Coronary artery (tissue), 2 donors: ENCODE results near the gene AEN.

Experiments
- DNase-seq: peaks from one replicate; pipeline ENCODE4 v3.0.0-alpha.2; 2017; ENCODE audit warnings: low spot score
- H3K27ac ChIP-seq, 2 donors: fragments of 200-600 bp; sonication (generic); one replicate each; pipeline ENCODE4 v1.5.1; 2016 to 2019
- H3K4me3 ChIP-seq: fragments of 200-600 bp; sonication (generic); 2 replicates; pipeline ENCODE4 v1.5.1; 2016; ENCODE audit warnings: mild to moderate bottlenecking, moderate library complexity
- CTCF ChIP-seq: fragments of 200-600 bp; sonication (generic); IDR thresholded peaks from one replicate; pipeline ENCODE4 v1.5.1; 2019; ENCODE audit warnings: antibody characterized with exemption

Gene AEN

GRCh38 chr15:88624971-88625490, 3.9 kb downstream of the AEN start:
- DNase-seq, result no peak
- Histone ChIP-seq H3K4me3 (peak overlapping the region; percentile 27), H3K27ac (peak overlapping the region in 1 of 2 donors; percentile 11)
- no peak for TF ChIP-seq CTCF

DNA sequence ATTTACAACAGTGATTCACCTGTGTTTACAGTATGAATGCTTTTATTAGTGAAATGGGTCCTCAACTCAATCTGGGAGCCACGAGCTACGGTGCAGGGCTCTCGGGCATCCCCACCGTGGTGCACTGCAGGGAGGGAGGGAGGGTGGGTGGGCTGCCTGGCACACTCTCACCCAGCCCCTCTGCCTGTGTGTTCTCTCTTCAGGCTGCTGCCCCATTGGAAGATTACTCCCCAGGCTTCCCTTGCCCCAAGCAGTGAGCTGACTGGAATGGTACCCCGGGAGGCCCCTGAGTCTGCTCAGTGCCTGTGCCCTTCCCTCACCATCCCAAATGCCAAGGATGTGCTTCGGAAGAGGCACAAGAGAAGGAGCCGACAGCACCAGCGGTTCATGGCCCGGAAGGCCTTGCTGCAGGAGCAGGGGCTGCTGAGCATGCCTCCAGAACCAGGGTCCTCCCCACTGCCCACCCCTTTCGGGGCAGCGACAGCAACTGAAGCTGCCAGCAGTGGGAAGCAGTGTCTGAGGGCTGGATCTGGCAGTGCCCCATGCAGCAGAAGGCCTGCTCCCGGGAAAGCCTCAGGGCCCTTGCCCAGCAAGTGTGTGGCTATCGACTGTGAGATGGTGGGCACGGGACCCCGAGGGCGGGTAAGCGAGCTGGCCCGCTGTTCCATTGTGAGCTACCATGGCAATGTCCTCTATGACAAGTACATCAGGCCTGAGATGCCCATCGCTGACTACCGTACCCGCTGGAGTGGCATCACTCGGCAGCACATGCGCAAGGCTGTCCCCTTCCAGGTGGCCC, 5.0 kb downstream of the AEN start:
- TF ChIP-seq CTCF, result no peak
- no peak overlapping the region for H3K27ac ChIP-seq
- H3K4me3 ChIP-seq, result no peak overlapping the region
- DNase-seq, result no peak

DNA sequence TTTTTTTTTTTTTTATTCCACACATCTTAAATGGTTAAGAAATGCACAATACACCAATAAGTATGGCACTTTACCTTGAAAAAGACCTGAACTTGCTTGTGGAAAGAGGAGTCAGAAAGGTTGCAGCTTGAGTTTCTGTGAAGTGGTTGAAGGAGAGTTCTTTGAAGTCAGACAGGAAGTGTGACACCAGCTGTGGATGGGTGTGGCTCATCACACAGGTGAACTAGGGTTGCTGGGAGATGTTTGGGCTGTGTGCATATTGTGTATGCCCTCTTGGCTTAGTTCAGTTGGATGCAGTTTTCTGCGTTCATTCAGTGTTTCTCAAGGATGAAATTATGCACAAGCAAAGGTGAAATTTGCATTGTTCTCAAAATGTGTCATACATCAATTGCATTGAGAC, 6.3 kb downstream of the AEN start:
- no peak for DNase-seq

DNA sequence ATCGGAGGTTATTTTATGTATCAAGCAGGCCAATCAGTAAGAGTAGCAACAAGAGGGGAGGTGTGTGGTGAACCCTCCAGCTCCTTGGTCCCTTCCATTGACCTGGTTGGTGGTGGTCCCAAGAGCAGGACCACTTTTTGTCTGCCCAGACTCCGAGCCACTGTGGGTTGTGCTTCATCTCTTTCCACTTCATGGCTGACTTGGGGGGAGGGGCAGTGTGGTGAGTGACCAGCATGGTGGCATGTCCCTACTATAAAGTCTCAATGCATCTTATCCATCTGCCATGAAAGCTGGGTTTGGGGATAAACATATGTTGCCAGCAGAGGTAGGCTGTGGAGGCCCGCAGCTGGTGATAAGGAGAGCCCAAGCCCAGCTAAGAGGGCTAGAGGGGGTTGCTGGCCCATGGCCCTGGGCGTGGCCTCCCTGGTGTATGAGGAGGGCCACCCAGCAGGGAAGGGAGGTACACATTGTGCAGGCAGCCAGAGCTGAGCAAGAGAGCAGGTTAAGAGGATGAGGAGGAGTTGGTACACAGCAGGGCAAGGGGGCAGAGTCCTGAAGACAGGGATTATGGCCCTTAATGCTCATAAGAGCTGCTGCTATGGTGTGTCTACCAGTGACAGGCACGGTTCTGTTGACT, 7.0 kb downstream of the AEN start:
- no peak for DNase-seq
- TF ChIP-seq CTCF, result no peak
- Histone ChIP-seq H3K27ac (no peak overlapping the region), H3K4me3 (no peak overlapping the region)

More for the DNA sequence above, 6.3 kb downstream of the AEN start:
- Histone ChIP-seq H3K4me3 (no peak overlapping the region), H3K27ac (no peak overlapping the region)
- no peak for TF ChIP-seq CTCF

- H3K4me3 ChIP-seq, result no peak overlapping the region
- TF ChIP-seq CTCF, result no peak
- no peak overlapping the region for H3K27ac ChIP-seq
- no peak for DNase-seq
Observed at GRCh38 chr15:88629071-88629470, 7.9 kb downstream of the AEN start.

DNA sequence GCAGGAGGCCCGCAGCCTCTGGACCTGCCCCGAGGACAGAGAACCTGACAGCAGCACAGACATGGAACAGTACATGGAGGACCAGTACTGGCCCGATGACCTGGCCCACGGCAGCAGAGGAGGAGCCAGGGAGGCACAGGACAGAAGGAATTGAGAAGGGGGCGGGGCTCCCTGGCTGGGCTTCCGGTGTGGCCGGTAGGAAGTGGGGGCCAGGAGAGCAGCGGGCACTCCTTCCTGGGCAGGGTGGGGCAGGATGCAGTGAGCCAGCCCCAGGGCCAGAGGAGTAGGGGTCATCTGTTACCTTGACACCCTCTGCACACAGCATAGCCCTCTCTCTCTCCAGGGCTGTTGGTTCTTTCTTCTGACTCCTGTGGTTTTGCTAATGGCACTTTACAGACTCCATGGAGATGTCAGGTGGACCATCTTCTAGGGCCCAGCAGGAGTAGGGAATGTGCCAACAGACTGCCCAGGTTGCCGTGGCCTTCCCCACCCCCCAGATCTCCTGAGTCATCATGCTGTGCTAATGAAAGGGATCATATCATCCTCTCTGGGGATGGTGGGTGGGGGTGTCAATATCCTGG, 9.1 kb downstream of the AEN start:
- H3K4me3 ChIP-seq, result no peak overlapping the region
- peak overlapping the region in 1 of 2 donors; percentile 47 for H3K27ac ChIP-seq
- TF ChIP-seq CTCF, result no peak
- DNase-seq, result no peak
